ENCODE data around the gene CLCNKA.
"Not testable (repeated sequence)": the region's sequence is repeated elsewhere in the genome, so short reads cannot be mapped to it uniquely, and the experiment has no call there.

DNA sequence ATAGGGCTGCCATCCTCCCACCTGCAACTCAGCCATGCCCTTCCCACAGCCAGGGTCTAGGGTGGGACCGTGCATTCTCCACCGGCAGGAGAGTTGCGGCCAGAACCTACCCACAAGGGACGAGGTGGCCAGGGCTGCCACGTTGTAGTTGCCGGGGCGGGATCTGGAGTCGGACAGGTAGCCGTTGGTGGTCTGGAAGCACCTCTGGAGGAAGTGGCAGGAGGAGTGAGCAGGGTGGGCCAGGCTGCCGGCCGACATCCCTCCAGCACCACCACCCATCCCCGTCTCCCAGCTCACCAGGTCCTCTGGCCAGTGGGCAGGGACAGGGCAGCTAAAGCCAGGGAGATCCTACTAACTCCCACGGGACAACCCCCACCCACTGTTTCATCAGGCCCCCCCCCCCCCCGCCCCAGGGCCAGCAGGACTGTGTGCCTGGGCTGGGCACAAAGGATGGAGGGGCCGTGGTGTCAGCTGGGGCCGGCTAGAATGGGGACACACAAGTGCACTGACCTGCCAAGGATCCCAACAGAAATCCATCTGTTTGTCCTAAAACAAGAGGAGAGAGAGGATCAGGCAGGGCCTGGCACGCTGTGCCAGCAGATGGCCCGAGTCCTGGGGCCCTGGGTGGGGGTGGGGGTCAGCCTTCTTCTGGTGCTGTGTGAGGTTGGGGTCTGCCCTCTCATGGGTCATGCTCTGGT, 40.3 kb downstream of the CLCNKA start:
- TF ChIP-seq EZH2 (IDR thresholded peaks at IDR 0.05; ENCODE audit: borderline replicate concordance, low read length), result not testable (repeated sequence)
- TF ChIP-seq, protein P1, sequence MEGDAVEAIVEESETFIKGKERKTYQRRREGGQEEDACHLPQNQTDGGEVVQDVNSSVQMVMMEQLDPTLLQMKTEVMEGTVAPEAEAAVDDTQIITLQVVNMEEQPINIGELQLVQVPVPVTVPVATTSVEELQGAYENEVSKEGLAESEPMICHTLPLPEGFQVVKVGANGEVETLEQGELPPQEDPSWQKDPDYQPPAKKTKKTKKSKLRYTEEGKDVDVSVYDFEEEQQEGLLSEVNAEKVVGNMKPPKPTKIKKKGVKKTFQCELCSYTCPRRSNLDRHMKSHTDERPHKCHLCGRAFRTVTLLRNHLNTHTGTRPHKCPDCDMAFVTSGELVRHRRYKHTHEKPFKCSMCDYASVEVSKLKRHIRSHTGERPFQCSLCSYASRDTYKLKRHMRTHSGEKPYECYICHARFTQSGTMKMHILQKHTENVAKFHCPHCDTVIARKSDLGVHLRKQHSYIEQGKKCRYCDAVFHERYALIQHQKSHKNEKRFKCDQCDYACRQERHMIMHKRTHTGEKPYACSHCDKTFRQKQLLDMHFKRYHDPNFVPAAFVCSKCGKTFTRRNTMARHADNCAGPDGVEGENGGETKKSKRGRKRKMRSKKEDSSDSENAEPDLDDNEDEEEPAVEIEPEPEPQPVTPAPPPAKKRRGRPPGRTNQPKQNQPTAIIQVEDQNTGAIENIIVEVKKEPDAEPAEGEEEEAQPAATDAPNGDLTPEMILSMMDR (IDR thresholded peaks at IDR 0.05; ENCODE audit: low read length), result not testable (repeated sequence)

All from OCI-LY1 (cell line).